H1 (cell line): ENCODE results near the gene GP1BB. TPM values are rescaled to one million over a fixed set of nuclear protein-coding genes. Genes with fewer than 3 reads are reported as not detected.

Source experiments
- CTCF ChIA-PET: fragments of 300-600 bp; sonication (Branson Sonifier 250); formaldehyde crosslinking; loops from one replicate; lab custom pipeline; 2021; ENCODE audit not compliant: partially characterized antibody; lab: Charles Lee
- POLR2A ChIA-PET: fragments of 300-600 bp; sonication (Branson Sonifier 250); formaldehyde crosslinking; loops from one replicate; lab custom pipeline; 2021; ENCODE audit warnings: inconsistent platforms; ENCODE audit not compliant: partially characterized antibody; lab: Charles Lee
- DNase-seq, 2 experiments: peaks; one replicate each; pipeline versions ENCODE4 v3.0.0 to v3.0.0-alpha.2; 2010 to 2022; ENCODE audit warnings: low spot score in 2 of 2, low read depth in 1 of 2, mixed read lengths in 1 of 2
- FAIRE-seq: peaks from 2 replicates; lab custom pipeline; 2011; peaks lifted over from hg19 to GRCh38; lab: Jason Lieb, UNC
- H2AFZ ChIP-seq: 2 replicates; pipeline ENCODE4 v1.8.1; 2012; ENCODE audit warnings: low read length, inconsistent platforms
- H2AK5ac ChIP-seq: 2 replicates; pipeline ENCODE4 v1.6.1; 2013; ENCODE audit warnings: low read depth, low read length
- H2BK120ac ChIP-seq: replicated peaks from 2 replicates; pipeline ENCODE3; 2013; ENCODE audit warnings: low read depth, low read length, inconsistent platforms
- H2BK12ac ChIP-seq: 2 replicates; pipeline ENCODE4 v1.6.1; 2013; ENCODE audit warnings: low read depth, low read length
- H2BK15ac ChIP-seq: 2 replicates; pipeline ENCODE4 v1.6.1; 2013; ENCODE audit warnings: low read length
- H2BK20ac ChIP-seq: 2 replicates; pipeline ENCODE4 v1.6.1; 2013; ENCODE audit warnings: low read length
- H2BK5ac ChIP-seq: 2 replicates; pipeline ENCODE4 v1.6.1; 2013; ENCODE audit warnings: low read depth, low read length
- H3K14ac ChIP-seq: 2 replicates; pipeline ENCODE4 v1.6.1; 2013; ENCODE audit warnings: inconsistent platforms; ENCODE audit not compliant: insufficient read length
- H3K18ac ChIP-seq: 2 replicates; pipeline ENCODE4 v1.6.1; 2013; ENCODE audit warnings: low read length; ENCODE audit errors: extremely low read depth
- H3K23ac ChIP-seq: 2 replicates; pipeline ENCODE4 v1.6.1; 2013; ENCODE audit warnings: inconsistent platforms; ENCODE audit not compliant: insufficient read length
- H3K23me2 ChIP-seq: 2 replicates; pipeline ENCODE4 v1.6.1; 2013; ENCODE audit warnings: low read depth, low read length
- H3K27ac ChIP-seq: 2 replicates; pipeline ENCODE4 v1.6.1; 2011; ENCODE audit warnings: low read depth, low read length, inconsistent platforms
- H3K27me3 ChIP-seq, 4 experiments: replicated peaks in 1 of 4; 1 replicate in 1 of 4; 2 replicates in 3 of 4; pipeline versions ENCODE4 v1.6.1 to v1.8.1; 2011 to 2013; ENCODE audit warnings: low read length in 3 of 4, mild to moderate bottlenecking in 3 of 4, inconsistent platforms in 2 of 4, mixed read lengths in 2 of 4, moderate library complexity in 1 of 4; ENCODE audit not compliant: control insufficient read depth in 3 of 4, insufficient read depth in 3 of 4; ENCODE audit errors: extremely low read depth in 1 of 4
- H3K36me3 ChIP-seq, 4 experiments: 2 replicates each; pipeline versions ENCODE4 v1.6.1 to v1.8.1; 2011 to 2013; ENCODE audit warnings: mild to moderate bottlenecking in 4 of 4, low read length in 3 of 4, moderate library complexity in 2 of 4, control low read depth in 1 of 4, inconsistent platforms in 1 of 4; ENCODE audit not compliant: insufficient read depth in 4 of 4, control insufficient read depth in 2 of 4
- H3K4ac ChIP-seq: replicated peaks from 2 replicates; pipeline ENCODE3; 2013; ENCODE audit warnings: low read length, low read depth, mixed read lengths, inconsistent platforms; ENCODE audit not compliant: insufficient read length
- H3K4me1 ChIP-seq, 4 experiments: replicated peaks in 1 of 4; 1 replicate in 1 of 4; 2 replicates in 3 of 4; pipeline versions ENCODE4 v1.6.1 to v1.8.1; 2011 to 2013; ENCODE audit warnings: low read length in 3 of 4, inconsistent platforms in 2 of 4, mixed read lengths in 1 of 4; ENCODE audit not compliant: insufficient read depth in 4 of 4, control insufficient read depth in 3 of 4
- H3K4me2 ChIP-seq, 2 experiments: 2 replicates each; pipeline versions ENCODE4 v1.6.1 to v1.8.1; 2011 to 2013; ENCODE audit warnings: low read depth in 2 of 2, low read length in 2 of 2, control low read depth in 1 of 2, inconsistent platforms in 1 of 2, mild to moderate bottlenecking in 1 of 2; ENCODE audit not compliant: insufficient read depth in 1 of 2
- H3K4me3 ChIP-seq, 4 experiments: fragments of 200-600, 300-600 bp in 1 of 4; sonication (generic), shearing (Covaris generic), sonication (Bioruptor Twin) in 1 of 4; 2 replicates each; pipeline versions ENCODE4 v1.5.1 to v1.8.1; 2011 to 2016; ENCODE audit warnings: low read length in 4 of 4, low read depth in 3 of 4, control low read depth in 2 of 4, inconsistent platforms in 2 of 4, mild to moderate bottlenecking in 2 of 4, mixed read lengths in 1 of 4, moderate library complexity in 1 of 4; ENCODE audit not compliant: insufficient read depth in 2 of 4; ENCODE audit errors: extremely low read depth in 1 of 4
- H3K56ac ChIP-seq: replicated peaks from 2 replicates; pipeline ENCODE3; 2013; ENCODE audit warnings: low read depth, mild to moderate bottlenecking, mixed read lengths, low read length, inconsistent platforms; ENCODE audit not compliant: insufficient read length
- H3K79me1 ChIP-seq: 2 replicates; pipeline ENCODE4 v1.6.1; 2013; ENCODE audit warnings: low read depth, low read length, control low read depth
- H3K79me2 ChIP-seq, 2 experiments: 2 replicates each; pipeline versions ENCODE4 v1.6.1 to v1.8.1; 2012 to 2013; ENCODE audit warnings: low read length in 2 of 2, mild to moderate bottlenecking in 2 of 2, inconsistent platforms in 1 of 2; ENCODE audit not compliant: insufficient read depth in 2 of 2, control insufficient read depth in 1 of 2
- H3K9ac ChIP-seq, 4 experiments: replicated peaks in 1 of 4; 1 replicate in 1 of 4; 2 replicates in 3 of 4; pipeline versions ENCODE4 v1.6.1 to v1.8.1; 2011 to 2013; ENCODE audit warnings: low read depth in 3 of 4, low read length in 3 of 4, control low read depth in 2 of 4, mild to moderate bottlenecking in 2 of 4, moderate library complexity in 2 of 4, inconsistent platforms in 1 of 4; ENCODE audit errors: extremely low read depth in 1 of 4
- H3K9me3 ChIP-seq, 2 experiments: 2 replicates each; pipeline versions ENCODE4 v1.6.1 to v1.8.1; 2012 to 2013; ENCODE audit warnings: mild to moderate bottlenecking in 2 of 2, moderate library complexity in 2 of 2, control low read depth in 1 of 2, inconsistent platforms in 1 of 2, low read depth in 1 of 2, low read length in 1 of 2, mixed read lengths in 1 of 2; ENCODE audit not compliant: insufficient read depth in 2 of 2
- H4K20me1 ChIP-seq, 2 experiments: replicated peaks in 1 of 2; 2 replicates each; pipeline versions ENCODE3 to v1.8.1; 2011 to 2013; ENCODE audit warnings: inconsistent platforms in 2 of 2, low read length in 2 of 2, mild to moderate bottlenecking in 1 of 2; ENCODE audit not compliant: insufficient read depth in 2 of 2, control insufficient read depth in 1 of 2
- H4K5ac ChIP-seq: 2 replicates; pipeline ENCODE4 v1.6.1; 2013; ENCODE audit warnings: low read length, low read depth, mixed read lengths, inconsistent platforms; ENCODE audit not compliant: insufficient read length
- H4K8ac ChIP-seq: 2 replicates; pipeline ENCODE4 v1.8.0; 2013; ENCODE audit warnings: mild to moderate bottlenecking, moderate library complexity, low read length, inconsistent platforms; ENCODE audit not compliant: insufficient read depth; ENCODE audit errors: extremely low read depth
- H4K91ac ChIP-seq: replicated peaks from 2 replicates; pipeline ENCODE3; 2013; ENCODE audit warnings: low read length, mixed read lengths, inconsistent platforms; ENCODE audit not compliant: insufficient read length
- GABPA ChIP-seq: IDR thresholded peaks from 2 replicates; pipeline ENCODE4 v1.6.1; 2011; ENCODE audit warnings: mild to moderate bottlenecking, low read length, moderate library complexity, borderline replicate concordance; ENCODE audit not compliant: insufficient read depth
- RAD21 ChIP-seq, 2 experiments: IDR thresholded peaks in 1 of 2; conservative IDR thresholded peaks in 1 of 2; 2 replicates each; pipeline ENCODE4 v1.6.1; 2011; ENCODE audit warnings: low read depth in 2 of 2, low read length in 2 of 2, improper control_type of control experiment in 1 of 2, inconsistent platforms in 1 of 2, mild to moderate bottlenecking in 1 of 2, moderate library complexity in 1 of 2
- SIRT6 ChIP-seq: IDR thresholded peaks from one replicate; pipeline ENCODE4 v1.7.1; 2012; ENCODE audit warnings: low read length, inconsistent platforms
- WGBS, 2 experiments: shearing (Covaris generic) in 1 of 2; methylation state at CpG; one replicate each; pipeline versions ENCODE4 v1.1.6 to v1.1.7; 2013 to 2015; ENCODE audit warnings: low lambda C conversion rate in 2 of 2, mixed read lengths in 2 of 2, inconsistent platforms in 1 of 2, low coverage in 1 of 2, missing lambda C conversion rate in 1 of 2; ENCODE audit not compliant: insufficient replicate concordance in 2 of 2, insufficient coverage in 1 of 2, insufficient read length in 1 of 2; ENCODE audit errors: extremely low coverage in 1 of 2, missing lambda C conversion rate in 1 of 2; 5-methylcytosine and 5-hydroxymethylcytosine counted together
- polyA plus RNA-seq, 7 experiments: library from polyadenylated mRNA; depleted of rRNA in 3 of 7; stranded (reverse) in 5 of 7; unstranded in 2 of 7; fragments of >200 nt in 5 of 7; fragments of 200-250 nt in 2 of 7; gene quantifications; 1 replicate in 5 of 7; 2 replicates in 1 of 7; 4 replicates in 1 of 7; pipeline versions ENCODE4 v1.2.1 to v1.2.3, GENCODE V29; 2011 to 2013; ENCODE audit warnings: missing spikeins in 2 of 7, mixed read lengths in 2 of 7
- total RNA-seq: library from RNA; stranded (reverse); fragmentation: NEBNext Ultra II Directional; extraction: Animal tissue kit (Norgen Biotek cat#: 25700); gene quantifications from 2 replicates; pipeline ENCODE4 v1.2.1, GENCODE V29; 2021

Gene GP1BB
- total and polyA plus RNA-seq, 2 of the 8 experiments (the other 6 are each of a cell fraction or from before 2014, with no cell fraction given), result 0.36 TPM; not detected in 1

GRCh38 chr22:19687561-19688300, 35.6 kb upstream of the GP1BB start:
- Histone ChIP-seq H2BK12ac (peak overlapping the region; percentile 60; the same call in 1 of the 2 replicates), H3K23me2 (no peaks in the 10 kb centered on the region), H3K79me1 (no peaks in the 10 kb centered on the region), H3K23ac (no peak overlapping the region), H3K27me3 (no peaks in the 10 kb centered on the region), H3K4ac (peak overlapping the region; percentile 78), H4K5ac (no peak overlapping the region), H3K18ac (no peak overlapping the region), H2BK120ac (no peak overlapping the region), H2AFZ (no peak overlapping the region), H4K20me1 (no peaks in the 10 kb centered on the region), H2BK15ac (no peak overlapping the region), H3K27ac (no peak overlapping the region), H3K79me2 (no peaks in the 10 kb centered on the region), H3K9me3 (no peaks in the 10 kb centered on the region), H3K14ac (no peak overlapping the region), H3K56ac (no peak overlapping the region), H3K4me1 (peaks cover 0 to 11% (median 5%) of the 10 kb centered on the region in 4 experiments; a peak in 6 of 7 replicates), H3K9ac (no peak overlapping the region), H2BK5ac (peak overlapping the region; percentile 44; the same call in 1 of the 2 replicates), H3K36me3 (no peaks in the 10 kb centered on the region), H2AK5ac (no peak overlapping the region), H3K4me2 (no peak overlapping the region), H2BK20ac (no peak overlapping the region; the same call in 1 of the 2 replicates), H3K4me3 (no peak overlapping the region), H4K91ac (no peak overlapping the region), H4K8ac (0 out of 2 replicates have a peak overlapping the region, but pooled peaks have one; percentile 35)
- DNase-seq, result no peak
- WGBS, 2 experiments, result 83% methylated on average over 21 of the region's 22 CpGs; no CpG with 5 or more reads in 1 of the 2 experiments
- no peak for FAIRE-seq
- CTCF ChIA-PET, result interaction anchor here (0.6 to 6.5 kb wide), 9 partner anchors 8 to 58 kb away, joined by 3 to 76 read pairs (median 4); no protein-coding TSS in a partner anchor
- POLR2A ChIA-PET, result interaction anchor here (1.1 to 1.3 kb wide), 2 partner anchors 22 to 45 kb away, joined by 3 to 4 read pairs; no protein-coding TSS in a partner anchor
- no peak for TF ChIP-seq RAD21 (IDR thresholded peaks at IDR 0.05 in 1 of 2, conservative IDR thresholded peaks at IDR 0.05 in 1 of 2; ENCODE audit: low read depth in 2 of 2, low read length in 2 of 2)
- no peak for TF ChIP-seq GABPA
- TF ChIP-seq SIRT6, result no peak
